DOHH2 (cell line): ENCODE data around the gene NID1.

ENCODE experiments used
- CTCF ChIP-seq: fragments of 200-600 bp; sonication (generic); IDR thresholded peaks from one replicate; pipeline ENCODE4 v1.5.1; 2014; ENCODE audit warnings: antibody characterized with exemption, mild to moderate bottlenecking, low read depth, low read length; ENCODE audit not compliant: poor library complexity, severe bottlenecking
- EZH2phosphoT487 ChIP-seq: fragments of 200-600 bp; sonication (generic); IDR thresholded peaks from 2 replicates; pipeline ENCODE4 v1.6.1; 2017; ENCODE audit warnings: borderline replicate concordance, mild to moderate bottlenecking, antibody characterized with exemption, low read length, moderate library complexity, mixed read lengths

GRCh38 chr1:235992868-235993267 is 72.0 kb downstream of the NID1 start:
- TF ChIP-seq CTCF (no peak), EZH2phosphoT487 (no peak)
